ENCODE measurements around the gene CNTLN. TPM values are rescaled to one million over a fixed set of nuclear protein-coding genes. Genes with fewer than 3 reads are reported as not detected.
"Not testable (repeated sequence)": the region's sequence is repeated elsewhere in the genome, so short reads cannot be mapped to it uniquely, and the experiment has no call there.

Gene CNTLN
- total RNA-seq, 2 donors from 2014 or later: 2.4 to 2.6 TPM

DNA sequence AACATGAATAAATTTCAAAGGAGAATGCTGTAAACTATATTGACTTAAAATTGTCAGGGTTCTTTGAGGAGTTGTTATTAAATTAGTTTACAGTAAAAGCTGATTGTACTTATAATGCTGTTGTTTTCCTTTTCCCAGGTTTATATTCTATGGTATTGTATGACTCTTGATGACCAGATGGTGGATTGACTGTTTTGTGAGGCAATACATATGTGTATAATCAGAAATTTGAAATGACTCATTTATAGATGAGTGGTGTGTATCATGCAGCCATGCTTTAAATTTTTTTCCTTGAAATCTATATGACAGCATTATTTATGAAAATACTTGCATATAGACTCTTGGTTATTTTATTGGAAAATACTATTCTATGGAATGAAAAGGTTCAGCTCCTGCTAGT, 195.3 kb downstream of the CNTLN start:
- H3K27me3 ChIP-seq: no peaks in the 10 kb centered on the region
- TF ChIP-seq, protein P1, sequence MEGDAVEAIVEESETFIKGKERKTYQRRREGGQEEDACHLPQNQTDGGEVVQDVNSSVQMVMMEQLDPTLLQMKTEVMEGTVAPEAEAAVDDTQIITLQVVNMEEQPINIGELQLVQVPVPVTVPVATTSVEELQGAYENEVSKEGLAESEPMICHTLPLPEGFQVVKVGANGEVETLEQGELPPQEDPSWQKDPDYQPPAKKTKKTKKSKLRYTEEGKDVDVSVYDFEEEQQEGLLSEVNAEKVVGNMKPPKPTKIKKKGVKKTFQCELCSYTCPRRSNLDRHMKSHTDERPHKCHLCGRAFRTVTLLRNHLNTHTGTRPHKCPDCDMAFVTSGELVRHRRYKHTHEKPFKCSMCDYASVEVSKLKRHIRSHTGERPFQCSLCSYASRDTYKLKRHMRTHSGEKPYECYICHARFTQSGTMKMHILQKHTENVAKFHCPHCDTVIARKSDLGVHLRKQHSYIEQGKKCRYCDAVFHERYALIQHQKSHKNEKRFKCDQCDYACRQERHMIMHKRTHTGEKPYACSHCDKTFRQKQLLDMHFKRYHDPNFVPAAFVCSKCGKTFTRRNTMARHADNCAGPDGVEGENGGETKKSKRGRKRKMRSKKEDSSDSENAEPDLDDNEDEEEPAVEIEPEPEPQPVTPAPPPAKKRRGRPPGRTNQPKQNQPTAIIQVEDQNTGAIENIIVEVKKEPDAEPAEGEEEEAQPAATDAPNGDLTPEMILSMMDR (IDR thresholded peaks at IDR 0.05): no peak
- H3K9me3 ChIP-seq: no peaks in the 10 kb centered on the region
- H3K27ac ChIP-seq: no peak overlapping the region
- intact Hi-C loops (cut with DNase I): no loop called here
- no peak overlapping the region for H3K9ac ChIP-seq (ENCODE audit: low read depth in 2 of 2, low read length in 2 of 2)
- H3K4me3 ChIP-seq: no peak overlapping the region
- H3K36me3 ChIP-seq: no peaks in the 10 kb centered on the region
- no peak for DNase-seq
- H3K4me1 ChIP-seq: no peaks in the 10 kb centered on the region

DNA sequence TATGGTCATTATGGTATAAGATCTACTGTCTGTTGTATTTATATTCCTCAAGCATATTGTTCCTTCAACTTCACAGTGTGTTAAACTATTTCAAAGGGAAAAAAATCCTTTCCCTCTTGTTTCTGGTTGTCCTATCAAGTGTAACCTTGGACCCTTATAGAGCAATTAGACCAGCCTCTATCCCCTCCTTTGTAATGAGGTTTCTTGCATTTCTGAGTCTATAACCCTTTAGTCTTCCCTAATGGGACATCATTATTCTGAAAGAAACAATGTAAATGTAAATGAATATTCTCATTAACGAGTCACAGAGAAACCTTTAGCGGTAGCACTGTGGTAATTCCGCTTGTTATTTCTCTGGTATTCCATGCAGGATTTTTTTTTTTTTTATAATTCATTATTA, 197.3 kb downstream of the CNTLN start:
- H3K4me3 ChIP-seq: no peak overlapping the region
- H3K4me1 ChIP-seq: no peaks in the 10 kb centered on the region
- no peak overlapping the region for H3K27ac ChIP-seq
- H3K27me3 ChIP-seq: no peaks in the 10 kb centered on the region
- TF ChIP-seq, protein P1 (IDR thresholded peaks at IDR 0.05): no peak
- intact Hi-C loops (cut with DNase I): no loop called here
- H3K9me3 ChIP-seq: no peaks in the 10 kb centered on the region
- DNase-seq: no peak
- H3K9ac ChIP-seq (ENCODE audit: low read depth in 2 of 2, low read length in 2 of 2): no peak overlapping the region
- no peaks in the 10 kb centered on the region for H3K36me3 ChIP-seq

DNA sequence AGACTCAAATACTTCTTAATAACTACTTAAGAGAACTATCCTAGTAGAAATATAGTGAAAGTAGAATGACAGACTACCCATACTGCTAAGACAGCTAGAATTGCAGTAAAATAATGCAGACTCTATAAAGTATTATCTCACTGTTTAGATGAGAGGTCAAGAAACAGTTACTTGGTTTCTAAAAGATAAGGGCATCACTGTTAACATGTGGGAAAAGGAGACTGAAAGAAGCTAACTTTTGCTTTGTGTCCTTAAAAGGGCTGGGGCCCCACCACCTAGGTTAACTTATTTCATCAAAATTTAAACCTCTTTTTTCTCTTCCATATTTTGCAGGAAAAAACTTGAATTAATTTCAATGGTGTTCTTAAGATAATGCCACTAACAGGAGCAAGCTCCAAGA, 204.3 kb downstream of the CNTLN start:
- no peak overlapping the region for H3K9ac ChIP-seq (ENCODE audit: low read depth in 2 of 2, low read length in 2 of 2)
- no peak overlapping the region for H3K27ac ChIP-seq
- TF ChIP-seq, protein P1 (IDR thresholded peaks at IDR 0.05): no peak
- H3K9me3 ChIP-seq: no peaks in the 10 kb centered on the region
- intact Hi-C loops (cut with DNase I): no loop called here
- no peaks in the 10 kb centered on the region for H3K4me1 ChIP-seq
- no peaks in the 10 kb centered on the region for H3K27me3 ChIP-seq
- DNase-seq: no peak
- no peaks in the 10 kb centered on the region for H3K36me3 ChIP-seq
- H3K4me3 ChIP-seq: no peak overlapping the region

DNA sequence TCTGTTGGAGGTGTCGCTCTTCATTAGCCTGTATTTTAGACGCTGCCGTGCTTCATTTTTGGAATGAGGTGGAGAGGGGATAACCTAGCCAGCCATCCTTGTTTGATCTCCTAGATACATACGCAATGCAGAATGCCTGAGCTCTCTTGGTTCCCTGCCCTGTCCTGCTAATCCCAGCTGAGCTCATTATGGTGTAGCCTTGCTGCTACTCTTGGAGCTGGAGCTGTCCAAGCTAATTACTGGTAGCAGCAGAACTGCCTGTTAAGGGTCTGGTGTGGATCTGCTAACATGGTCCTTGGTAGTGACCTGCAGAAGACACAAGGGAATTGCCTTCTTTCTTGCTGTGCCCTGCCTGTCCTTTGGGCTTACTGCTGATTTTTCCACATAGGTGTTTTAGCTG, 207.9 kb downstream of the CNTLN start:
- no peaks in the 10 kb centered on the region for H3K36me3 ChIP-seq
- no peak overlapping the region for H3K4me3 ChIP-seq
- intact Hi-C loops (cut with DNase I): no loop called here
- TF ChIP-seq, protein P1 (IDR thresholded peaks at IDR 0.05): no peak
- H3K27me3 ChIP-seq: no peaks in the 10 kb centered on the region
- H3K9me3 ChIP-seq: no peaks in the 10 kb centered on the region
- H3K9ac ChIP-seq (ENCODE audit: low read depth in 2 of 2, low read length in 2 of 2): no peak overlapping the region
- no peak for DNase-seq
- H3K27ac ChIP-seq: no peak overlapping the region
- H3K4me1 ChIP-seq: no peaks in the 10 kb centered on the region

DNA sequence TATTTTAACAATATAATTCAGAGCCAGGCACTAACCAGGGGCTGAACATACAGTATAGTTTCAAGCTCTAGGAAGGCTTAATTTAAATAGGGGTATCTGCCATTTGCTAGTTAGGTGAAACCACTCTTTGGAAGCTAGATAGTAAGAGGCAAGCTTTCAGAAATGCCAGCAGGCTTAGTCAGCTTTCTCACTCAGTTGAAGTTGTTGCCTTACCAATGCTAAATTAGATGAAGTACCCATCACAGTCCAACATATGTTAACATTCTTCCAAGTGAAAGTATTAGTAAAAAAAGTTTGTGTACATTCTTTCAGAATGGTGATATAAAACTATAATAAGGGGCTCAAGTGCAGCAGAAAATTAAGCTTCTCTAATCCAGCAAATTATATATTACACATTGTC, 215.0 kb downstream of the CNTLN start:
- no peaks in the 10 kb centered on the region for H3K27me3 ChIP-seq
- H3K36me3 ChIP-seq: no peaks in the 10 kb centered on the region
- no peaks in the 10 kb centered on the region for H3K9me3 ChIP-seq
- intact Hi-C loops (cut with DNase I): no loop called here
- no peak for DNase-seq
- H3K4me3 ChIP-seq: no peak overlapping the region
- no peak overlapping the region for H3K27ac ChIP-seq
- H3K9ac ChIP-seq (ENCODE audit: low read depth in 2 of 2, low read length in 2 of 2): no peak overlapping the region
- TF ChIP-seq, protein P1 (IDR thresholded peaks at IDR 0.05): no peak
- H3K4me1 ChIP-seq: no peaks in the 10 kb centered on the region

DNA sequence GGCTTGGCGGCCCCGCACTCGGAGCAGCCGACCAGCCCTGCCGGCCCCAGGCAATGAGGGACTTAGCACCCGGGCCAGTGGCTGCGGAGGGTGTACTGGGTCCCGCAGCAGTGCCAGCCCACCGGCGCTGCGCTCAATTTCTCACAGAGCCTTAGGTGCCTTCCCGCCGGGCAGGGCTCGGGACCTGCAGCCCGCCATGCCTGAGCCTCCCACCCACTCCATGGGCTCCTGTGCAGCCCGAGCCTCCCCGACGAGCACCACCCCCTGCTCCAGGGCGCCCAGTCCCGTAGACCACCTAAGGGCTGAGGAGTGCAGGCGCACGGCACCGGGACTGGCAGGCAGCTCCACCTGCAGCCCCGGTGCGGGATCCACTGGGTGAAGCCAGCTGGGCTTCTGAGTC, 219.2 kb downstream of the CNTLN start:
- intact Hi-C loops (cut with DNase I); H3K4me3 ChIP-seq; DNase-seq: not testable (repeated sequence)

More for the DNA sequence above, 219.2 kb downstream of the CNTLN start:
- H3K9me3 ChIP-seq; H3K36me3 ChIP-seq; H3K27ac ChIP-seq; H3K9ac ChIP-seq (ENCODE audit: low read depth in 2 of 2, low read length in 2 of 2); H3K27me3 ChIP-seq; H3K4me1 ChIP-seq: not testable (repeated sequence)

All from colonic mucosa (tissue), 4 donors.